Effector memory CD4-positive, alpha-beta T cell (primary cell): Measurements from ENCODE around the gene PLEKHA6.

ENCODE experiments used
- DNase-seq, 3 donors: peaks; one replicate each; pipeline ENCODE4 v3.0.0-alpha.2; 2020
- H3K27ac ChIP-seq: 2 replicates; pipeline ENCODE4 v1.7.0; 2013; ENCODE audit warnings: mild to moderate bottlenecking, low read length, moderate library complexity; ENCODE audit not compliant: insufficient read depth, poor library complexity, severe bottlenecking
- H3K27me3 ChIP-seq: replicated peaks from 2 replicates; pipeline ENCODE4 v1.7.0; 2013; ENCODE audit warnings: mild to moderate bottlenecking, low read length; ENCODE audit not compliant: insufficient read depth, control insufficient read depth, poor library complexity, severe bottlenecking
- H3K36me3 ChIP-seq: 2 replicates; pipeline ENCODE4 v1.7.0; 2013; ENCODE audit warnings: mild to moderate bottlenecking, low read length, moderate library complexity; ENCODE audit not compliant: control insufficient read depth, insufficient read depth
- H3K4me1 ChIP-seq: 2 replicates; pipeline ENCODE4 v1.7.0; 2013; ENCODE audit warnings: low read length, mild to moderate bottlenecking; ENCODE audit not compliant: control insufficient read depth, insufficient read depth, poor library complexity, severe bottlenecking
- H3K4me3 ChIP-seq: 2 replicates; pipeline ENCODE4 v1.7.0; 2013; ENCODE audit warnings: low read length, low read depth, mild to moderate bottlenecking; ENCODE audit not compliant: insufficient read depth, poor library complexity, severe bottlenecking
- H3K9me3 ChIP-seq: 2 replicates; pipeline ENCODE4 v1.7.0; 2013; ENCODE audit warnings: mild to moderate bottlenecking, low read length, moderate library complexity; ENCODE audit not compliant: control insufficient read depth

PLEKHA6 gene

DNA sequence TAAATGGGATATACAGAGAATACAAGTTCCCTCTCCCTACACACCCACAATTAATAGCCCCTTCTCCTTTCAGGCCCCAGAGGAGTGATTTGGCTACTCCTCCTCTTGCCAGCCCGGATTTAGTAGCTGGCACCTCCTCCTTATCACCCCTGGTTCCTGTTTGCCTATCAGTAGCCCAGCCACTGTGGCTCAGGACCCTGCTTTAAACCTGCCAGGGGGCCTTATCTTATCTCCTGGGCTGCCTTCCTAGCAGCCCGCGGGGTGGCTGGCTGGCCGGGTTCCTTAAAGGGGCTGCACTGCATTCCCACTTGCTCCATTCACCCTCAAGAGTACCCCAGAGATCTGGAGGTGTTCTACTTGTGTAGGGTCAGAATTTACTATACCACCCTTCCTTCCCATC lies 70.4 kb downstream of the PLEKHA6 start:
- no peaks in the 10 kb centered on the region for H3K9me3 ChIP-seq
- H3K27me3 ChIP-seq, result no peaks in the 10 kb centered on the region
- no peak overlapping the region for H3K27ac ChIP-seq
- H3K4me1 ChIP-seq, result peaks cover 9% of the 10 kb centered on the region
- H3K36me3 ChIP-seq, result no peaks in the 10 kb centered on the region
- DNase-seq, result no peak
- no peak overlapping the region for H3K4me3 ChIP-seq

DNA sequence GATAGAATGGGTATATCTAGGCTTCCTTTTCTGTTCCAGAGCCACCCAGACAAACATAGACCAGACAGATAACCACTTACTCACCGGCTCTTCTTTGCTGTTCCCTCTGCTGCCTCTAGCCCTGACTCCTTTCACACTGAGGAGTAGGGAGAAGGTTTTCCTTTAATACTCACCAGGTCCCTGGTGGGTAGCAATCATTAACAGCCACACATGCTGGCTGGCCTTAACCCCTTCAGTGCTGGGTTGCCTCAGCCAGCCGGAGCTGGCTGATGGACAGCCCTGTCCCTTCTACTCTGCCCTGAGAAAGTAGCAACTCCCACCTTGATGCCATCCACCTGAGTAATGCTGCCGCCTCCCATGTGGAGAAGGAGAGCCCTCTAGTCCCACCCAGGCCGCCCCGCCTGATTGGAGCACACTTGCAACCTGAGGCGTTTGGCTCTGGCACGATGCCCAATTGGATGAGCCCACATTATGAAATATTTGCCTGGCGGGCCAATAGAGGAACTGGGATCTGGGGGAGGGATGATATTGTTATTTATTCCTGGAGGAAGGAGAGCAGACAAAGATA lies 71.6 kb downstream of the PLEKHA6 start:
- Histone ChIP-seq H3K4me1 (peaks cover 9% of the 10 kb centered on the region), H3K4me3 (no peak overlapping the region), H3K9me3 (no peaks in the 10 kb centered on the region), H3K27ac (no peak overlapping the region), H3K27me3 (no peaks in the 10 kb centered on the region), H3K36me3 (no peaks in the 10 kb centered on the region)
- DNase-seq, result no peak

DNA sequence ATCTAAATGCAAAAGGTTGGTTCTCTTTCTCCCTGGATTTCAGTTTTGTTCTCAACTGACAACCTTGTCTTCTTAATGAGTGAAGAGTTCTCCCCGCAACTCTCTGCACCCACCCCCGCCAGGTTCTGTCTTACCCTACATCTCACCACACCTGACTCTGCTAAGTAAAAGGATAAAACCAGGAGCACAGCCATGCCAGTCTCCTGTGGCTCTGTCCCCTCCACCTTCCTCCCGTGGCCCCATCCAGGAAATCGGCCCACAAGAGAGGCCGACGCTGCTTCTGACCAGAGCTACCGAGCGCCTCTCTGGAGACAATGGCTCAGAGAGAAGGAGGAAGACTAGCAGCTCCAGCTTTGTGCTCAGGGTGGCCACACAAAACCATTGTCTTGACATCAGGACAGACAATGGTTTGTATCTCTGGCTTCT lies 72.2 kb downstream of the PLEKHA6 start:
- H3K27ac ChIP-seq, result no peak overlapping the region

DNA sequence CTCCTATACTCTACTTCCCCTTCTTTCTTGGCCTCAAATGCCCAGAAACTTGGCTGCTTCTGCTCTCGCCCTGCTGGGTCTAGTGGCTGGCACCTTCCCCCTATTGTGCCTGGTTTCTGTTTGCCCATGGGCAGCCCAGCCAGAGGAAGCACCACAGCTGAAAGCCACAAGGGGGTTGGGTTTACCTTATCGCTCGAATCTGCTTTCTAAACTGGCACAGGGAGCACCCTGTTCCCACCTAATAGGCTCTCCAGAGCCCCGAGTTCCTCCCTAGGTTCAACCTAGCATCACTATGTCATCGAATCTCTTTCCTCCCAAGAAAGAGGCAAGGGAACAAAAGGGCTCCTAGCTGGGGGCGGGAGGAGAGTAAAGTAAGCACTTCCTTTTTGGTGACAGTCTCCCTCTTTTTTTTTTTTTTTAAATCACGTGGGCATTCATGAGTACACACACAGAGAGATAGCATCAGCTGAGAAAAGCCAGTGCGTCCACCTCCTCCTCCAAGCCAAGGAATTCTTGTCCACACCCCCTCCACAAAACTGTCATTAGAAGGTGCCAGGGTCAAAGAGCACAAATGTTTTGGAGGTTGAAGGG lies 72.8 kb downstream of the PLEKHA6 start:
- Histone ChIP-seq H3K27me3 (no peaks in the 10 kb centered on the region), H3K36me3 (no peaks in the 10 kb centered on the region), H3K4me3 (peak overlapping the region; percentile 46), H3K4me1 (peaks cover 9% of the 10 kb centered on the region), H3K9me3 (no peaks in the 10 kb centered on the region), H3K27ac (no peak overlapping the region)
- peak in 2 of 3 donors; percentile 9 to 12 for DNase-seq

More for the DNA sequence above, 72.2 kb downstream of the PLEKHA6 start:
- Histone ChIP-seq H3K4me1 (peaks cover 9% of the 10 kb centered on the region), H3K36me3 (no peaks in the 10 kb centered on the region), H3K4me3 (no peak overlapping the region), H3K27me3 (no peaks in the 10 kb centered on the region), H3K9me3 (no peaks in the 10 kb centered on the region)
- no peak for DNase-seq

DNA sequence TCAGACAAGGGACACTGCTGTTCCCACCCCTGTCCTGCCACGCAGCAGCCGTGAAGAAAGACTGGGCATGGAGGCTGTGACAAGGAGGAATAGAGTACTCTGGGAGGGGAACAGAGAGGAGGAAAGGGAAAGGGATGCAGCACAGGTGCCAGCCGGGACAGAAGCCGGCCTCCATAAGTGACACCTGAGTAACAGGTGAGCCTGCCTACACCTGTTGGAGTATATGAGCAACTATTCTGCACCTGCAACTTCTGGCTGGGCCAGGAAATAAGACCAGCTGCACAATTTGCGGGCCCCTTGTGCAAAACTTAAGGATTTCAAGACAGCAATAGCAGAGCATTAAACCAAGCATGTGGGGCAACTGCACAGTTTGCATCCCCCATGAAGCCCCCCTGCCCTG lies 73.4 kb downstream of the PLEKHA6 start:
- Histone ChIP-seq H3K9me3 (no peaks in the 10 kb centered on the region), H3K4me3 (no peak overlapping the region), H3K27me3 (no peaks in the 10 kb centered on the region), H3K36me3 (no peaks in the 10 kb centered on the region), H3K27ac (no peak overlapping the region), H3K4me1 (peaks cover 9% of the 10 kb centered on the region)
- no peak for DNase-seq

DNA sequence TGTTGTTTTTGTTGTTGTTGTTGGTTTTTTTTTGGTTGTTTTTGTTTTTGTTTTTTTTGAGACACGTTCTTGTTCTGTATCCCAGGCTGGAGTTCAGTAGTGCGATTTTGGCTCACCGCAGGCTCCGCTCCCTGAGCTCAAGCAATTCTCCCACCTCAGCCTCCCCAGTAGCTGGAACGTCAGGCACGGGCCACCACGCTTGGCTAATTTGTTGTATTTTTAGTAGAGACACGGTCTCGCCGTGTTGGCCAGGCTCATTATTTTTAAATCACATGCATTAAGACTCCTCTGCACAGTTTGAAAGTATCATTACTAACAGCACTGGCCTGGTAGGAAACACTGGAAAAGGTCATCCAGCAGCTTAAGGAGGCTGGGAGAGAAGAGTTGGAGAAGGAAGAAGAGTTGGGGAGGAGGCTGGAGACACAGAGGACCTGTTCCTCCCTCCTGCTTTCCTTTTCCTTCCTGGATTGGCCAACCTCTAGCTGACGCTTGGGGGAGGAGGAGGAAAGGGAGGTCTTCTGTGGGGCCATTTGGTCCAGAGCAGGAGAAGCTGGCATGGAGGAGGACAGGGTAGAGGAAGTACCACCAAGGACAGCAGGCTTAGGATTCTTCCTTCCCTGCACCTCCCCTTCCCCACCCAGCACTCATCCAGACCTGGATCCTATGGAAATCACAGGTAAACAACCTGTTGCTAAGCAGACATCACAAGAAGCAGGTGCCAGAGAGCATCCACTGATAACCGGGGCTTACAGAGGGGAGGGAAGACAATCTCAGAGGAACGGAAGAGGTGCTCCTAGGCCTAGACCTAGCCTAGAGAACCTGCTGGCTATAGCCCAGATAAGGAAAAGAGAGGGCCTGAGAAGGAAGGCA lies 74.1 kb downstream of the PLEKHA6 start:
- H3K27me3 ChIP-seq, result no peaks in the 10 kb centered on the region
- no peaks in the 10 kb centered on the region for H3K9me3 ChIP-seq
- H3K27ac ChIP-seq, result no peak overlapping the region
- no peak overlapping the region for H3K4me3 ChIP-seq
- peaks cover 9% of the 10 kb centered on the region for H3K4me1 ChIP-seq
- no peaks in the 10 kb centered on the region for H3K36me3 ChIP-seq
- no peak for DNase-seq

DNA sequence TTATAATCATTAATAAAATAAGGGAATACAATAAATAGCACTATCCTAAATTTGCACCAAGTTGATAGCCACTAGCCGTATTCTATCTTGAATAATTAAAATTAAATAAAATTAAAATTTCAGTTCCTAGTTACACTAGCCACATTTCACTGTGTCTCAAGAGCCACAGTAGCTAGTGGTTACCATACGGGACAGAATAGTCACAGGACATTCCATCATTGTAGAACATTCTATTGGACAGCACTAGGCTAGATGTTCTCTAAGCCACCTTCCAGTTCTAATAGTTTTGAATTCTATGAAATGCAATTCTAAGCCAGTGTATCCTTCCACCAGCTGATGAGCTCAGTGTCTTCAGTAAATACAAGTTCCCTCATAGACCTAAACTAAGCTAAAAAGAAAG lies 74.8 kb downstream of the PLEKHA6 start:
- Histone ChIP-seq H3K27ac (no peak overlapping the region), H3K9me3 (no peaks in the 10 kb centered on the region), H3K4me1 (peaks cover 9% of the 10 kb centered on the region), H3K27me3 (no peaks in the 10 kb centered on the region), H3K4me3 (no peak overlapping the region), H3K36me3 (no peaks in the 10 kb centered on the region)
- no peak for DNase-seq

DNA sequence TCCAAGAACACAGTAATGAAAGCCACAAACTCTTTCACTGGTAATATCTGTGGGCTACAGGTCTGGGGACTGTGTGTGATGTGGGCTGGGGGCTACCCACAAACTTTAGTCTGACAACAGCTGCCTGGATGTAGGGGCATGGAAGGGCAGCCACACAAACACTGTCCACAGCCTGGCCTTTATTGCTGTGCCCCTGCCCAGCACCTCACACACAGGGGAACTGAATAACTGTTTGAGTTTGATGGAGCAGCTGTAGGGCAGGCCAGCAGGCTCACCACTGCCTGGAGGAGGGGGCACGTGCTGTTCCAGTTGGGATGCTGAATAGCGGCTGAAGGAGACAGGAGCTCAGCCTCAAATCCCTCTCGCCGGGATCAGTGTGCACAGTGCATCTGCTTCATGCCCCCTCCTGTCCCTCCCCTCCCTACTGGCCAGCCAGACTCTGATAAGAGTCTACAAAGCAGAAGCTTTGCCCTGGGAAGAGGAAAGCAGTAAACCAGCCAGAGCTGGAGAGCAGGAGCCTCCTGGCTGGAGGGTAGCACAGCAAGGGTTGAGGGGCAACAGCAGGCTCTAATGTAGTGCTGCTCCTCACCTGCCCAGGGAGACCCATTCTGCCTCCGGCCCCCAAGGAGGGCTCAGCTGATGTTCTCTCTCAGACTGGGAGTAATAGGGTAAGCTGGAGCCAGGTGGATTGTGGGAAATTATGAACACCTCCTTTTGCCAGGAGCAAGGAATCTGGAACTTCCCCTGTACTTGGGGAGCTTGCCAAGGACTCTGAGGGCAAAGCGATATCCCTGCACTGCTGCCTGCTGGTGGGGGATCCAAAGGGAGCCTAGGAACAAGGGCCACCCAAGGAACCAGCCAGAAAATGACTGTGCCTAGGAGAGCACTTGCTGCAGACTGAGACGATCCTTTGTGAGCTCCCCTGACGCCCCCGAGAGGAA lies 75.7 kb downstream of the PLEKHA6 start:
- DNase-seq, result no peak
- no peaks in the 10 kb centered on the region for H3K9me3 ChIP-seq
- H3K27me3 ChIP-seq, result no peaks in the 10 kb centered on the region
- H3K27ac ChIP-seq, result no peak overlapping the region
- H3K36me3 ChIP-seq, result no peaks in the 10 kb centered on the region
- peaks cover 9% of the 10 kb centered on the region for H3K4me1 ChIP-seq
- no peak overlapping the region for H3K4me3 ChIP-seq

DNA sequence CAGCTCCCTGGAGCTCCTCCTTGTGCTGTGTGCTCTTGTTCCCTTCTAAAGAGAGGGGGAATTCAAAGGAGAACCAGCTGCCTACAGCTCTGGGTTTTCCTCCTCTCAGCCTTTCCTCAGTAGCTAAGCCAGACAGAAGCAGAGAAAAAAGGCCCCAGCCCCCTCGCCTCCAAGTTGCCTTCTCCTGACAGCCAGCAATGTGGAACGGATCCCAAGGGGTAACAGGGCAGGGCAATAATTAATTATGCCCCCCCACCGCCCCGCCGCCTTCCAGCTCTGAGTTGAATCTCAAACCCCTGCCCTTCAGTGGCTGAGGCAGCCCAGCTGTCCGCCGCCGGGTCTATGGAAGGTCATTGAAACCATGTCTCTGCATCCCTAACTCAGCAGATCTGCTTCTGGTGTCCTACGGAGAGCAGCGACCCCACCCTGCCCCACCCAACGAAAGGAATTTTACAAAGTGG lies 76.9 kb downstream of the PLEKHA6 start:
- Histone ChIP-seq H3K9me3 (no peaks in the 10 kb centered on the region), H3K4me1 (peaks cover 9% of the 10 kb centered on the region), H3K27ac (no peak overlapping the region), H3K27me3 (no peaks in the 10 kb centered on the region), H3K4me3 (no peak overlapping the region), H3K36me3 (no peaks in the 10 kb centered on the region)
- DNase-seq, result no peak
